GM18519 (cell line): ENCODE measurements around the gene FIGNL2.
"Not testable (repeated sequence)": the region's sequence is repeated elsewhere in the genome, so short reads cannot be mapped to it uniquely, and the experiment has no call there.

Experiments used
- ATAC-seq: cut with Tn5 transposase; IDR thresholded peaks from one replicate; pipeline ENCODE4 v1.9.1; 2021; ENCODE audit warnings: mild to moderate bottlenecking, moderate library complexity; ENCODE audit not compliant: unreplicated experiment, low FRiP score

FIGNL2 gene

GRCh38 chr12:51836827-51837173 lies 11.7 kb downstream of the FIGNL2 start:
- no peak for ATAC-seq

GRCh38 chr12:51836041-51836826 lies 12.3 kb downstream of the FIGNL2 start:
- no peak for ATAC-seq

GRCh38 chr12:51834411-51834810 lies 14.1 kb downstream of the FIGNL2 start:
- no peak for ATAC-seq

GRCh38 chr12:51833448-51834227 lies 14.9 kb downstream of the FIGNL2 start:
- ATAC-seq = no peak

GRCh38 chr12:51832354-51833107 lies 16.0 kb downstream of the FIGNL2 start:
- no peak for ATAC-seq

- ATAC-seq = not testable (repeated sequence)
Measured at GRCh38 chr12:51831817-51832216, 16.7 kb downstream of the FIGNL2 start.

- ATAC-seq = no peak
Measured at GRCh38 chr12:51829641-51830040, 18.9 kb downstream of the FIGNL2 start.

- no peak for ATAC-seq
Measured at GRCh38 chr12:51829011-51829481, 19.5 kb downstream of the FIGNL2 start.

GRCh38 chr12:51827925-51828818 lies 20.3 kb downstream of the FIGNL2 start:
- ATAC-seq = no peak

- no peak for ATAC-seq
Measured at GRCh38 chr12:51826881-51827280, 21.6 kb downstream of the FIGNL2 start.

GRCh38 chr12:51825216-51825615 lies 23.3 kb downstream of the FIGNL2 start:
- ATAC-seq = no peak

- no peak for ATAC-seq
Measured at GRCh38 chr12:51823875-51824565, 24.5 kb downstream of the FIGNL2 start.

GRCh38 chr12:51822956-51823355 lies 25.6 kb downstream of the FIGNL2 start:
- ATAC-seq = no peak

- ATAC-seq = no peak
Measured at GRCh38 chr12:51822261-51822616, 26.3 kb downstream of the FIGNL2 start.

GRCh38 chr12:51821440-51822260 lies 26.9 kb downstream of the FIGNL2 start:
- ATAC-seq = no peak

- no peak for ATAC-seq
Measured at GRCh38 chr12:51820526-51821439, 27.7 kb downstream of the FIGNL2 start.

GRCh38 chr12:51819736-51820525 lies 28.6 kb downstream of the FIGNL2 start:
- ATAC-seq = no peak
